Measurements from ENCODE around the gene USP19. TPM values are rescaled to one million over a fixed set of nuclear protein-coding genes. Genes with fewer than 3 reads are reported as not detected.

The USP19 gene
- total RNA-seq, 1 experiment from 2014 or later: 73.3 TPM

DNA sequence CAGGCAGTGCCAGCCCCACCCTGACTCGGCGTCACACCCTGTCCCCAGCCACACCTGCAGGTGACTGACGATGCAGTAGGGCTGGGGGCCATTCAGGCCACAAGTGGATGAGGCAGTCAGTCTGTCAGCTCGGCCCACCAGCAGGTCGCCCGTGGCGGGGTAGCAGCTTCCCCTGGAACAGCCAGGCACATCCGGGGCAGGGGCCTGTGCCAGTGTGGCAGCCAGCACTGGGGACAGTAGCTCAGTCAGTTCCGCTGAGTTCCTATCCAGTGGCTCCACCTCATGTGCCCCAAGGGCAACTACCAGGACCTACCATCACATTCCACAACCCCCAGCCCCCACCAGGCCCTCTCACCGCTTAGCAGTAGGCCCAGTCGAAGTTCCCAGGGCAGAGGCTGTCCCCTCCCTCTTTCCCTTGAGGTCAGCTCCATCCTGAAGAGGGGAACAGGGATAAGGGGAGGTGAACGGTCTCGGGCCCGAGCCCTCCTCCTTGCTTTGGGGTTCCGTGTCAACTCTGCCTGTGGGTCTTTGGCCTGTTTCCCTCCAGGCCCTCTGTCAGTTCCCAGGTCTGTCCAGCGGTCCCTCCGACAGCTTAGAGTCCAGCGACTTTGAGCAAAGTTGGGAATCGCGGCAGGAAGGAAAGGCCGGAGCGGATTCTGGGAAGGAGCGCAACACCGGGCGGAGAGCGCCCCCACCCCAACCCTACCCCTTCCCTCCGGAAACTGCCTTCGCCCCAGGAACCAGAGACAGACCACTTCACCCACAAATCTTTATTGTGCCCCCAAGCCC, 12.0 kb upstream of the USP19 start, which contains the start of gene LAMB2 (continued):
- TF ChIP-seq CREM (CRISPR knock-in tag; IDR thresholded peaks at IDR 0.05) (no peak), ZNF416 (CRISPR knock-in tag; IDR thresholded peaks at IDR 0.05) (no peak), ZNF263 (CRISPR knock-in tag; IDR thresholded peaks at IDR 0.05; ENCODE audit: low read depth) (no peak), NR2C2 (CRISPR knock-in tag; IDR thresholded peaks at IDR 0.05) (no peak), ATF1 (CRISPR knock-in tag; IDR thresholded peaks at IDR 0.05) (no peak), ELF4 (CRISPR knock-in tag; IDR thresholded peaks at IDR 0.05; ENCODE audit: low read depth) (no peak), PRRX2 (CRISPR knock-in tag; IDR thresholded peaks at IDR 0.05) (no peak), FOXK1 (CRISPR knock-in tag; IDR thresholded peaks at IDR 0.05) (peak; percentile 70), TEAD1 (CRISPR knock-in tag; IDR thresholded peaks at IDR 0.05) (0 out of 2 replicates have a peak, but pooled peaks have one; percentile 38), KAT7 (CRISPR knock-in tag; IDR thresholded peaks at IDR 0.05; ENCODE audit: borderline replicate concordance) (peak; percentile 54; the same call in 1 of the 2 replicates), NFE2L1 (CRISPR knock-in tag; IDR thresholded peaks at IDR 0.05) (no peak; the same call in 1 of the 2 replicates)
- TF ChIP-seq, protein P1, sequence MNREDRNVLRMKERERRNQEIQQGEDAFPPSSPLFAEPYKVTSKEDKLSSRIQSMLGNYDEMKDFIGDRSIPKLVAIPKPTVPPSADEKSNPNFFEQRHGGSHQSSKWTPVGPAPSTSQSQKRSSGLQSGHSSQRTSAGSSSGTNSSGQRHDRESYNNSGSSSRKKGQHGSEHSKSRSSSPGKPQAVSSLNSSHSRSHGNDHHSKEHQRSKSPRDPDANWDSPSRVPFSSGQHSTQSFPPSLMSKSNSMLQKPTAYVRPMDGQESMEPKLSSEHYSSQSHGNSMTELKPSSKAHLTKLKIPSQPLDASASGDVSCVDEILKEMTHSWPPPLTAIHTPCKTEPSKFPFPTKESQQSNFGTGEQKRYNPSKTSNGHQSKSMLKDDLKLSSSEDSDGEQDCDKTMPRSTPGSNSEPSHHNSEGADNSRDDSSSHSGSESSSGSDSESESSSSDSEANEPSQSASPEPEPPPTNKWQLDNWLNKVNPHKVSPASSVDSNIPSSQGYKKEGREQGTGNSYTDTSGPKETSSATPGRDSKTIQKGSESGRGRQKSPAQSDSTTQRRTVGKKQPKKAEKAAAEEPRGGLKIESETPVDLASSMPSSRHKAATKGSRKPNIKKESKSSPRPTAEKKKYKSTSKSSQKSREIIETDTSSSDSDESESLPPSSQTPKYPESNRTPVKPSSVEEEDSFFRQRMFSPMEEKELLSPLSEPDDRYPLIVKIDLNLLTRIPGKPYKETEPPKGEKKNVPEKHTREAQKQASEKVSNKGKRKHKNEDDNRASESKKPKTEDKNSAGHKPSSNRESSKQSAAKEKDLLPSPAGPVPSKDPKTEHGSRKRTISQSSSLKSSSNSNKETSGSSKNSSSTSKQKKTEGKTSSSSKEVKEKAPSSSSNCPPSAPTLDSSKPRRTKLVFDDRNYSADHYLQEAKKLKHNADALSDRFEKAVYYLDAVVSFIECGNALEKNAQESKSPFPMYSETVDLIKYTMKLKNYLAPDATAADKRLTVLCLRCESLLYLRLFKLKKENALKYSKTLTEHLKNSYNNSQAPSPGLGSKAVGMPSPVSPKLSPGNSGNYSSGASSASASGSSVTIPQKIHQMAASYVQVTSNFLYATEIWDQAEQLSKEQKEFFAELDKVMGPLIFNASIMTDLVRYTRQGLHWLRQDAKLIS (CRISPR knock-in tag; IDR thresholded peaks at IDR 0.05; ENCODE audit: borderline replicate concordance): no peak
- TF ChIP-seq, protein P2, sequence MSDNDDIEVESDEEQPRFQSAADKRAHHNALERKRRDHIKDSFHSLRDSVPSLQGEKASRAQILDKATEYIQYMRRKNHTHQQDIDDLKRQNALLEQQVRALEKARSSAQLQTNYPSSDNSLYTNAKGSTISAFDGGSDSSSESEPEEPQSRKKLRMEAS (CRISPR knock-in tag; IDR thresholded peaks at IDR 0.05): peak; percentile 18; the same call in 1 of the 2 replicates
- TF ChIP-seq, protein P3, sequence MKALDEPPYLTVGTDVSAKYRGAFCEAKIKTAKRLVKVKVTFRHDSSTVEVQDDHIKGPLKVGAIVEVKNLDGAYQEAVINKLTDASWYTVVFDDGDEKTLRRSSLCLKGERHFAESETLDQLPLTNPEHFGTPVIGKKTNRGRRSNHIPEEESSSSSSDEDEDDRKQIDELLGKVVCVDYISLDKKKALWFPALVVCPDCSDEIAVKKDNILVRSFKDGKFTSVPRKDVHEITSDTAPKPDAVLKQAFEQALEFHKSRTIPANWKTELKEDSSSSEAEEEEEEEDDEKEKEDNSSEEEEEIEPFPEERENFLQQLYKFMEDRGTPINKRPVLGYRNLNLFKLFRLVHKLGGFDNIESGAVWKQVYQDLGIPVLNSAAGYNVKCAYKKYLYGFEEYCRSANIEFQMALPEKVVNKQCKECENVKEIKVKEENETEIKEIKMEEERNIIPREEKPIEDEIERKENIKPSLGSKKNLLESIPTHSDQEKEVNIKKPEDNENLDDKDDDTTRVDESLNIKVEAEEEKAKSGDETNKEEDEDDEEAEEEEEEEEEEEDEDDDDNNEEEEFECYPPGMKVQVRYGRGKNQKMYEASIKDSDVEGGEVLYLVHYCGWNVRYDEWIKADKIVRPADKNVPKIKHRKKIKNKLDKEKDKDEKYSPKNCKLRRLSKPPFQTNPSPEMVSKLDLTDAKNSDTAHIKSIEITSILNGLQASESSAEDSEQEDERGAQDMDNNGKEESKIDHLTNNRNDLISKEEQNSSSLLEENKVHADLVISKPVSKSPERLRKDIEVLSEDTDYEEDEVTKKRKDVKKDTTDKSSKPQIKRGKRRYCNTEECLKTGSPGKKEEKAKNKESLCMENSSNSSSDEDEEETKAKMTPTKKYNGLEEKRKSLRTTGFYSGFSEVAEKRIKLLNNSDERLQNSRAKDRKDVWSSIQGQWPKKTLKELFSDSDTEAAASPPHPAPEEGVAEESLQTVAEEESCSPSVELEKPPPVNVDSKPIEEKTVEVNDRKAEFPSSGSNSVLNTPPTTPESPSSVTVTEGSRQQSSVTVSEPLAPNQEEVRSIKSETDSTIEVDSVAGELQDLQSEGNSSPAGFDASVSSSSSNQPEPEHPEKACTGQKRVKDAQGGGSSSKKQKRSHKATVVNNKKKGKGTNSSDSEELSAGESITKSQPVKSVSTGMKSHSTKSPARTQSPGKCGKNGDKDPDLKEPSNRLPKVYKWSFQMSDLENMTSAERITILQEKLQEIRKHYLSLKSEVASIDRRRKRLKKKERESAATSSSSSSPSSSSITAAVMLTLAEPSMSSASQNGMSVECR (CRISPR knock-in tag; IDR thresholded peaks at IDR 0.05; ENCODE audit: borderline replicate concordance): 0 out of 2 replicates have a peak, but pooled peaks have one; percentile 36
- TF ChIP-seq, protein P4, sequence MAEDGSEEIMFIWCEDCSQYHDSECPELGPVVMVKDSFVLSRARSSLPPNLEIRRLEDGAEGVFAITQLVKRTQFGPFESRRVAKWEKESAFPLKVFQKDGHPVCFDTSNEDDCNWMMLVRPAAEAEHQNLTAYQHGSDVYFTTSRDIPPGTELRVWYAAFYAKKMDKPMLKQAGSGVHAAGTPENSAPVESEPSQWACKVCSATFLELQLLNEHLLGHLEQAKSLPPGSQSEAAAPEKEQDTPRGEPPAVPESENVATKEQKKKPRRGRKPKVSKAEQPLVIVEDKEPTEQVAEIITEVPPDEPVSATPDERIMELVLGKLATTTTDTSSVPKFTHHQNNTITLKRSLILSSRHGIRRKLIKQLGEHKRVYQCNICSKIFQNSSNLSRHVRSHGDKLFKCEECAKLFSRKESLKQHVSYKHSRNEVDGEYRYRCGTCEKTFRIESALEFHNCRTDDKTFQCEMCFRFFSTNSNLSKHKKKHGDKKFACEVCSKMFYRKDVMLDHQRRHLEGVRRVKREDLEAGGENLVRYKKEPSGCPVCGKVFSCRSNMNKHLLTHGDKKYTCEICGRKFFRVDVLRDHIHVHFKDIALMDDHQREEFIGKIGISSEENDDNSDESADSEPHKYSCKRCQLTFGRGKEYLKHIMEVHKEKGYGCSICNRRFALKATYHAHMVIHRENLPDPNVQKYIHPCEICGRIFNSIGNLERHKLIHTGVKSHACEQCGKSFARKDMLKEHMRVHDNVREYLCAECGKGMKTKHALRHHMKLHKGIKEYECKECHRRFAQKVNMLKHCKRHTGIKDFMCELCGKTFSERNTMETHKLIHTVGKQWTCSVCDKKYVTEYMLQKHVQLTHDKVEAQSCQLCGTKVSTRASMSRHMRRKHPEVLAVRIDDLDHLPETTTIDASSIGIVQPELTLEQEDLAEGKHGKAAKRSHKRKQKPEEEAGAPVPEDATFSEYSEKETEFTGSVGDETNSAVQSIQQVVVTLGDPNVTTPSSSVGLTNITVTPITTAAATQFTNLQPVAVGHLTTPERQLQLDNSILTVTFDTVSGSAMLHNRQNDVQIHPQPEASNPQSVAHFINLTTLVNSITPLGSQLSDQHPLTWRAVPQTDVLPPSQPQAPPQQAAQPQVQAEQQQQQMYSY (CRISPR knock-in tag; IDR thresholded peaks at IDR 0.05): peak; percentile 98
- TF ChIP-seq, protein P5, sequence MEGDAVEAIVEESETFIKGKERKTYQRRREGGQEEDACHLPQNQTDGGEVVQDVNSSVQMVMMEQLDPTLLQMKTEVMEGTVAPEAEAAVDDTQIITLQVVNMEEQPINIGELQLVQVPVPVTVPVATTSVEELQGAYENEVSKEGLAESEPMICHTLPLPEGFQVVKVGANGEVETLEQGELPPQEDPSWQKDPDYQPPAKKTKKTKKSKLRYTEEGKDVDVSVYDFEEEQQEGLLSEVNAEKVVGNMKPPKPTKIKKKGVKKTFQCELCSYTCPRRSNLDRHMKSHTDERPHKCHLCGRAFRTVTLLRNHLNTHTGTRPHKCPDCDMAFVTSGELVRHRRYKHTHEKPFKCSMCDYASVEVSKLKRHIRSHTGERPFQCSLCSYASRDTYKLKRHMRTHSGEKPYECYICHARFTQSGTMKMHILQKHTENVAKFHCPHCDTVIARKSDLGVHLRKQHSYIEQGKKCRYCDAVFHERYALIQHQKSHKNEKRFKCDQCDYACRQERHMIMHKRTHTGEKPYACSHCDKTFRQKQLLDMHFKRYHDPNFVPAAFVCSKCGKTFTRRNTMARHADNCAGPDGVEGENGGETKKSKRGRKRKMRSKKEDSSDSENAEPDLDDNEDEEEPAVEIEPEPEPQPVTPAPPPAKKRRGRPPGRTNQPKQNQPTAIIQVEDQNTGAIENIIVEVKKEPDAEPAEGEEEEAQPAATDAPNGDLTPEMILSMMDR (IDR thresholded peaks at IDR 0.05): no peak
- TF ChIP-seq, protein P6, sequence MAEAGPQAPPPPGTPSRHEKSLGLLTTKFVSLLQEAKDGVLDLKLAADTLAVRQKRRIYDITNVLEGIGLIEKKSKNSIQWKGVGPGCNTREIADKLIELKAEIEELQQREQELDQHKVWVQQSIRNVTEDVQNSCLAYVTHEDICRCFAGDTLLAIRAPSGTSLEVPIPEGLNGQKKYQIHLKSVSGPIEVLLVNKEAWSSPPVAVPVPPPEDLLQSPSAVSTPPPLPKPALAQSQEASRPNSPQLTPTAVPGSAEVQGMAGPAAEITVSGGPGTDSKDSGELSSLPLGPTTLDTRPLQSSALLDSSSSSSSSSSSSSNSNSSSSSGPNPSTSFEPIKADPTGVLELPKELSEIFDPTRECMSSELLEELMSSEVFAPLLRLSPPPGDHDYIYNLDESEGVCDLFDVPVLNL (CRISPR knock-in tag; IDR thresholded peaks at IDR 0.05; ENCODE audit: borderline replicate concordance, low read depth): no peak
- TF ChIP-seq, protein P7, sequence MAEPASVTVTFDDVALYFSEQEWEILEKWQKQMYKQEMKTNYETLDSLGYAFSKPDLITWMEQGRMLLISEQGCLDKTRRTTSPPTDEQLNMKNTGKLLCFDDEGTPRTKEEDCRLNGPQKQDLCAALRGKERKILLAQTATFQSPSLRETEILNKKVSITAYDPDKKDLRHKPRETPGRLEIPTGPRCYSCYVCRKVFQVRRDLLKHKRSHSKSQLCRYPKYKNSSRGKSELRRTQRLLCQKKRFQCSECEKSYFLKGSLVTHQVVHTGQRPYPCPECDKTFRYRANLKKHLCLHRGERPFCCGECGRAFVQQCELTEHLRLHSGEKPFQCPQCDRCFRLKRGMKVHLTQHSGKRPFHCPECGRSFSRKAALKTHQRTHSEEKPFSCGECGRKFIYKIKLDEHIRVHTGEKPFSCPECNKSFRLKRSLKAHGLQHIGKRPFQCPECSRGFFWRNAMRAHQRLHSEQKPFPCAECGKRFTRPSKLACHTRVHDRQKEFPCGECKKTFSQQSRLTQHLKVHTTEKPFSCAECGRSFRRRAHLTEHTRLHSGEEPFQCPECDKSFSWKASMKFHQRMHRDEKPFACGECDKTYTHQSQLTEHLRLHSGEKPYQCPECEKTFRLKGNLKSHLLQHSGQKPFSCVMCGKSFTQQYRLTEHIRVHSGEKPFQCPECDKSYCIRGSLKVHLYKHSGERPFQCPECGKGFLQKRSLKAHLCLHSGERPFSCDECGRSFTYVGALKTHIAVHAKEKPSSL (CRISPR knock-in tag; conservative IDR thresholded peaks at IDR 0.05): no peak
- TF ChIP-seq, protein P8, sequence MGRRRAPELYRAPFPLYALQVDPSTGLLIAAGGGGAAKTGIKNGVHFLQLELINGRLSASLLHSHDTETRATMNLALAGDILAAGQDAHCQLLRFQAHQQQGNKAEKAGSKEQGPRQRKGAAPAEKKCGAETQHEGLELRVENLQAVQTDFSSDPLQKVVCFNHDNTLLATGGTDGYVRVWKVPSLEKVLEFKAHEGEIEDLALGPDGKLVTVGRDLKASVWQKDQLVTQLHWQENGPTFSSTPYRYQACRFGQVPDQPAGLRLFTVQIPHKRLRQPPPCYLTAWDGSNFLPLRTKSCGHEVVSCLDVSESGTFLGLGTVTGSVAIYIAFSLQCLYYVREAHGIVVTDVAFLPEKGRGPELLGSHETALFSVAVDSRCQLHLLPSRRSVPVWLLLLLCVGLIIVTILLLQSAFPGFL (CRISPR knock-in tag; IDR thresholded peaks at IDR 0.05; ENCODE audit: borderline replicate concordance): no peak
